Natural killer cell (primary cell): ENCODE measurements around the gene CDKAL1. TPM values are rescaled to one million over a fixed set of nuclear protein-coding genes. Genes with fewer than 3 reads are reported as not detected.

Experiments used
- ATAC-seq, 3 donors: fragments of 150-1000 bp in 2 of 3; fragments of 200-7000 bp in 1 of 3; cut with Tn5 transposase; 1 replicate in 1 of 3; 2 replicates in 2 of 3; pipeline ENCODE4 v1.10.0; 2021; ENCODE audit warnings: mild to moderate bottlenecking in 2 of 3, moderate library complexity in 2 of 3
- DNase-seq, 2 donors: peaks; one replicate each; pipeline versions ENCODE4 v3.0.0 to v3.0.0-alpha.2; 2013 to 2021; ENCODE audit warnings: mixed read lengths in 1 of 2
- H3K27ac ChIP-seq: one replicate; pipeline ENCODE4 v1.5.1; 2013; ENCODE audit warnings: mild to moderate bottlenecking, low read length
- H3K27me3 ChIP-seq: one replicate; pipeline ENCODE4 v1.6.1; 2013; ENCODE audit warnings: low read length; ENCODE audit not compliant: control insufficient read depth, insufficient read depth
- H3K36me3 ChIP-seq: one replicate; pipeline ENCODE4 v1.6.1; 2013; ENCODE audit warnings: low read length; ENCODE audit not compliant: control insufficient read depth, insufficient read depth
- H3K4me1 ChIP-seq: one replicate; pipeline ENCODE4 v1.6.1; 2013; ENCODE audit warnings: low read length; ENCODE audit not compliant: control insufficient read depth, insufficient read depth
- H3K4me3 ChIP-seq: one replicate; pipeline ENCODE4 v1.5.1; 2013; ENCODE audit warnings: low read length
- H3K9me3 ChIP-seq: one replicate; pipeline ENCODE4 v1.6.1; 2013; ENCODE audit warnings: low read length; ENCODE audit not compliant: control insufficient read depth, insufficient read depth
- H3K27ac Mint-ChIP-seq, 2 donors: one replicate each; pipeline ENCODE4 v1.8.0; 2022; ENCODE audit warnings: mild to moderate bottlenecking in 2 of 2, mixed read lengths in 2 of 2, moderate library complexity in 1 of 2
- H3K27me3 Mint-ChIP-seq, 2 donors: one replicate each; pipeline ENCODE4 v1.8.0; 2022; ENCODE audit warnings: low read depth in 2 of 2, mixed read lengths in 2 of 2
- H3K36me3 Mint-ChIP-seq: one replicate; pipeline ENCODE4 v1.8.0; 2022; ENCODE audit warnings: mixed read lengths
- H3K4me1 Mint-ChIP-seq, 2 donors: one replicate each; pipeline ENCODE4 v1.8.0; 2022; ENCODE audit warnings: mixed read lengths in 2 of 2
- H3K4me3 Mint-ChIP-seq: one replicate; pipeline ENCODE4 v1.8.0; 2022; ENCODE audit warnings: mild to moderate bottlenecking, moderate library complexity, mixed read lengths
- H3K9me3 Mint-ChIP-seq, 2 donors: one replicate each; pipeline ENCODE4 v1.8.0; 2022; ENCODE audit warnings: mixed read lengths in 2 of 2
- WGBS: methylation state at CpG from one replicate; pipeline ENCODE4 v1.1.7; 2013; ENCODE audit warnings: missing lambda C conversion rate; ENCODE audit not compliant: insufficient coverage; 5-methylcytosine and 5-hydroxymethylcytosine counted together
- intact Hi-C: fragments of 100-400 bp; cut with micrococcal nuclease; formaldehyde crosslinking; loops from one replicate; pipeline ENCODE4 v1.14.2; 2022
- total RNA-seq, 4 donors: library from RNA; stranded (reverse); fragments of 120-200 nt in 1 of 4; gene quantifications; one replicate each; pipeline versions ENCODE4 v1.2.3 to v1.2.4, GENCODE V29; 2013 to 2022
- TF ChIP-seq, protein P1 (sequence below): fragments of 200-600 bp; IDR thresholded peaks from one replicate; pipeline ENCODE4 v1.8.0; 2022; ENCODE audit warnings: antibody characterized with exemption

The CDKAL1 gene
- total RNA-seq, 3 donors from 2014 or later (not counting 1 experiment from before 2014, with no cell fraction given): 26.0 to 32.8 (median 28.9) TPM

DNA sequence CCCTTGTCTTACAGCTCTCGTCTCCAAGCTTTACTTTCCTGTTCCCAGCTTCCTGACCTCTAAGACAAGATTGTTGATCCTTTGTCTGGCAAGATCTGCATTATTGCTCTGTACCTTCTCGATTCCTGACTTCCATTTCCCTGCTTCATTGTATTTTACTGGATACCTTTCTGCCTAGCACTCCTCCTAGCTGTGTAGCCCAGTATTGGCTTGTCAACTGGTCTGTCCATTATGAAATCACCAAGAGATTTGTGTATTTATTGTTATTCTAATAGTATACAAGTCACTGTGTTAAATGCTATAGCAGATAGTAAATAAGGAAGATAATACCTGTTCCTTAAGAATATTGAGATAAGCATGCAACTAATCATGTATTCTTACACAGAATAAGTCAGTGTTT, 305.4 kb downstream of the CDKAL1 start:
- 97% methylated on average over 2 of the region's 2 CpGs for WGBS
- Histone ChIP-seq H3K4me3 (no peak overlapping the region), H3K27ac (no peak overlapping the region), H3K4me1 (no peaks in the 10 kb centered on the region), H3K27me3 (no peaks in the 10 kb centered on the region), H3K36me3 (no peaks in the 10 kb centered on the region), H3K9me3 (no peaks in the 10 kb centered on the region)
- Mint-ChIP-seq H3K27ac (no peak overlapping the region), H3K4me1 (peaks cover 22 to 28% of the 10 kb centered on the region in 2 donors), H3K27me3 (no peaks in the 10 kb centered on the region), H3K9me3 (no peaks in the 10 kb centered on the region), H3K4me3 (no peak overlapping the region), H3K36me3 (no peaks in the 10 kb centered on the region)
- no peak for DNase-seq
- no peak for ATAC-seq
- intact Hi-C loops: no loop called here
- TF ChIP-seq, protein P1, sequence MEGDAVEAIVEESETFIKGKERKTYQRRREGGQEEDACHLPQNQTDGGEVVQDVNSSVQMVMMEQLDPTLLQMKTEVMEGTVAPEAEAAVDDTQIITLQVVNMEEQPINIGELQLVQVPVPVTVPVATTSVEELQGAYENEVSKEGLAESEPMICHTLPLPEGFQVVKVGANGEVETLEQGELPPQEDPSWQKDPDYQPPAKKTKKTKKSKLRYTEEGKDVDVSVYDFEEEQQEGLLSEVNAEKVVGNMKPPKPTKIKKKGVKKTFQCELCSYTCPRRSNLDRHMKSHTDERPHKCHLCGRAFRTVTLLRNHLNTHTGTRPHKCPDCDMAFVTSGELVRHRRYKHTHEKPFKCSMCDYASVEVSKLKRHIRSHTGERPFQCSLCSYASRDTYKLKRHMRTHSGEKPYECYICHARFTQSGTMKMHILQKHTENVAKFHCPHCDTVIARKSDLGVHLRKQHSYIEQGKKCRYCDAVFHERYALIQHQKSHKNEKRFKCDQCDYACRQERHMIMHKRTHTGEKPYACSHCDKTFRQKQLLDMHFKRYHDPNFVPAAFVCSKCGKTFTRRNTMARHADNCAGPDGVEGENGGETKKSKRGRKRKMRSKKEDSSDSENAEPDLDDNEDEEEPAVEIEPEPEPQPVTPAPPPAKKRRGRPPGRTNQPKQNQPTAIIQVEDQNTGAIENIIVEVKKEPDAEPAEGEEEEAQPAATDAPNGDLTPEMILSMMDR: no peak

DNA sequence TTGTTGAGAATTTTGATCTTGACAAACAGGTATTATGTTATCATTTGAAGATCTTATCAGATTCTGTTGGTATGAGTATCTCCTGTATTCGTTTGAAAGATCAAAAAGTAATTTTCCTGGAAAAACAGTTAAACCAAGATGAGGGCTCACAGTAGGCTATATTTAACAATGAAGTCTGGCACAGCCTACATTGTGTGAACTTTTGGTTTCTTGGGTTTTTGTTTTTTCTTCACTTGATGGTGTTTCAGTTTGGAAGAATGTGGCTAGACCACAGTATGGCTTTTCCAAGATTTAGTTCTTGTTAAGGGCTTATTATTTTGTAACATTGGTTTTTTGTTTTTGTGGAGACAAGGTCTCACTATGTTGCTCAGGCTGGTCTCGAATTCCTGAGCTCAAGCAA, 306.4 kb downstream of the CDKAL1 start:
- TF ChIP-seq, protein P1: no peak
- WGBS: 58% methylated on average over 2 of the region's 2 CpGs
- no peak for ATAC-seq
- Histone ChIP-seq H3K4me3 (no peak overlapping the region), H3K27ac (no peak overlapping the region), H3K4me1 (no peaks in the 10 kb centered on the region), H3K36me3 (no peaks in the 10 kb centered on the region), H3K27me3 (no peaks in the 10 kb centered on the region), H3K9me3 (no peaks in the 10 kb centered on the region)
- intact Hi-C loops: no loop called here
- no peak for DNase-seq
- Mint-ChIP-seq H3K36me3 (no peaks in the 10 kb centered on the region), H3K4me1 (peaks cover 22 to 28% of the 10 kb centered on the region in 2 donors), H3K9me3 (no peaks in the 10 kb centered on the region), H3K27me3 (no peaks in the 10 kb centered on the region), H3K27ac (no peak overlapping the region), H3K4me3 (no peak overlapping the region)

DNA sequence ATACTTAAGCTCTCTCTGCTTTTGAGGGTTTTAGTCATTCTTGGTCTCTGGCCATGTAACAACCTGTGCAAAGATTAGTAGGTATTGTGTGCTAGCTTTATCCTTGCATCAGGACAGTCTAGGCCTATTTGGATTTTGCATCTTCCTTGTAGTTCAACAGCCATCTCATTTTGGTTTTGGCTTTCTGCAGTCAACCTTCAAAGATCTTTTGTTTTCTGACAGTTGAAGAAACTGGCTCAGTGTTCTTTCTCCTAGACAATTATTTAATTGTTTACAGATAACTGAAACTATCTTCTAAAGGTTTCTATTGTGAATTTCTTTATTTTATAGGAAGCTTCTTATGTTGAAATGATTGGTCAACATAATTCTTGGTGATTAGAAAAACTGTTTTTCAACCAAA, 307.5 kb downstream of the CDKAL1 start:
- DNase-seq (no peak), ATAC-seq (no peak)
- Mint-ChIP-seq H3K9me3 (no peaks in the 10 kb centered on the region), H3K36me3 (no peaks in the 10 kb centered on the region), H3K4me3 (no peak overlapping the region), H3K27me3 (no peaks in the 10 kb centered on the region), H3K27ac (no peak overlapping the region), H3K4me1 (peaks cover 28 to 35% of the 10 kb centered on the region in 2 donors)
- Histone ChIP-seq H3K27me3 (no peaks in the 10 kb centered on the region), H3K9me3 (no peaks in the 10 kb centered on the region), H3K4me3 (no peak overlapping the region), H3K4me1 (no peaks in the 10 kb centered on the region), H3K27ac (no peak overlapping the region), H3K36me3 (no peaks in the 10 kb centered on the region)
- intact Hi-C loops: no loop called here
- TF ChIP-seq, protein P1: no peak

DNA sequence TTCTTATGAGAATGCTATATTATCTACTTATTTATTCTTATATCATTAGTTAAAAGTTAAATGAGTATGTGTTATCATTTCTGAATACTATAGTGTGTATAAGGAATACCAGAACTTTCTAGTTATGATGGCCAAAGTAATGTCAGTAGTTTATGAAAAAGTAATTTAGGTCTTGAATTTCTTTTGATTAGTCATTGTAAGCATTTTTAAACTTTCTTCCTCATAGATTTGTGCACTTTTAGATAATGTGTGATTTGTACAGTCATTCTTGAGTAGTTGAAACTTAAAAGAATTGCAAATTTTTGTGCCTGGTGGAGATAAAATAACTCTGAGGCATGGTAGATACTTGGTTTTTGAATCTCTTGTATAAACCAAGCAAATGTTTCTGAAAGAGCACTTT, 311.3 kb downstream of the CDKAL1 start:
- no peaks in the 10 kb centered on the region for H3K4me1 ChIP-seq
- no peak overlapping the region for H3K4me3 ChIP-seq
- no peak overlapping the region for H3K27ac ChIP-seq
- H3K27me3 ChIP-seq: no peaks in the 10 kb centered on the region
- intact Hi-C loops: no loop called here
- no peak for ATAC-seq
- peaks cover 11 to 16% of the 10 kb centered on the region in 2 donors for H3K4me1 Mint-ChIP-seq
- H3K36me3 ChIP-seq: no peaks in the 10 kb centered on the region
- no peaks in the 10 kb centered on the region for H3K36me3 Mint-ChIP-seq
- H3K4me3 Mint-ChIP-seq: no peak overlapping the region
- no peaks in the 10 kb centered on the region for H3K27me3 Mint-ChIP-seq
- H3K9me3 ChIP-seq: no peaks in the 10 kb centered on the region
- H3K9me3 Mint-ChIP-seq: no peaks in the 10 kb centered on the region
- DNase-seq: no peak
- no peak overlapping the region for H3K27ac Mint-ChIP-seq
- TF ChIP-seq, protein P1: no peak
